CD4-positive, alpha-beta T cell treated with Interleukin-21 for 1 hour (primary cell): Measurements from ENCODE around the gene SAYSD1.

Experiments
- DNase-seq: peaks from one replicate; pipeline ENCODE4 v3.0.0-alpha.2; 2020

Gene SAYSD1

GRCh38 chr6:39107641-39108040 is 7.3 kb downstream of the SAYSD1 start:
- DNase-seq = no peak

GRCh38 chr6:39107034-39107433 is 8.0 kb downstream of the SAYSD1 start:
- DNase-seq = no peak

GRCh38 chr6:39104528-39104927 is 10.5 kb downstream of the SAYSD1 start:
- no peak for DNase-seq

GRCh38 chr6:39102821-39103136 is 12.2 kb downstream of the SAYSD1 start:
- DNase-seq = no peak

GRCh38 chr6:39102071-39102820 is 12.7 kb downstream of the SAYSD1 start:
- no peak for DNase-seq

- DNase-seq = no peak
These were observed 14.6 kb downstream of the SAYSD1 start for GRCh38 chr6:39100358-39100757.

- DNase-seq = no peak
These were observed 19.4 kb downstream of the SAYSD1 start for GRCh38 chr6:39095578-39095977.

GRCh38 chr6:39093149-39093708 is 21.8 kb downstream of the SAYSD1 start:
- no peak for DNase-seq

GRCh38 chr6:39092124-39092523 is 22.9 kb downstream of the SAYSD1 start:
- DNase-seq = no peak

- no peak for DNase-seq
These were observed 23.8 kb downstream of the SAYSD1 start for GRCh38 chr6:39091220-39091619.

GRCh38 chr6:39090036-39090435 is 24.9 kb downstream of the SAYSD1 start:
- DNase-seq = no peak

- DNase-seq = no peak
These were observed 26.7 kb downstream of the SAYSD1 start for GRCh38 chr6:39088331-39088730.

- DNase-seq = no peak
These were observed 27.8 kb downstream of the SAYSD1 start for GRCh38 chr6:39087197-39087596.

- DNase-seq = no peak
These were observed 28.3 kb downstream of the SAYSD1 start for GRCh38 chr6:39086711-39087110.

- no peak for DNase-seq
These were observed 28.7 kb downstream of the SAYSD1 start for GRCh38 chr6:39086294-39086693.

- no peak for DNase-seq
These were observed 29.7 kb downstream of the SAYSD1 start for GRCh38 chr6:39085129-39085797.

GRCh38 chr6:39084506-39084905 is 30.5 kb downstream of the SAYSD1 start:
- no peak for DNase-seq

GRCh38 chr6:39083231-39083634 is 31.8 kb downstream of the SAYSD1 start:
- DNase-seq = no peak

GRCh38 chr6:39082310-39082709 is 32.7 kb downstream of the SAYSD1 start:
- no peak for DNase-seq

GRCh38 chr6:39080246-39080875 is 34.6 kb downstream of the SAYSD1 start:
- no peak for DNase-seq

- DNase-seq = no peak
These were observed 35.5 kb downstream of the SAYSD1 start for GRCh38 chr6:39079197-39080125.

GRCh38 chr6:39078695-39079094 is 36.3 kb downstream of the SAYSD1 start:
- no peak for DNase-seq
